IMR-90 (cell line): ENCODE data around the gene GARIN3. TPM values are rescaled to one million over a fixed set of nuclear protein-coding genes. Genes with fewer than 3 reads are reported as not detected.

Experiments
- ATAC-seq: fragments of 200-7000 bp; cut with Tn5 transposase; 2 replicates; pipeline ENCODE4 v1.9.1; 2020; ENCODE audit warnings: low read depth, mild to moderate bottlenecking, moderate library complexity
- BruUV-seq: library from RNA; stranded (reverse); fragments of 400-500 nt; replicated peaks from 2 replicates; lab custom pipeline; 2021; lab: Mats Ljungman, UMichigan
- CTCF ChIA-PET: fragments of 300-600 bp; formaldehyde crosslinking; extraction: SDS; loops from one replicate; lab custom pipeline; 2021; ENCODE audit warnings: antibody characterized with exemption; lab: Yijun Ruan, JAX
- POLR2A ChIA-PET: fragments of 300-600 bp; sonication (Branson Sonifier 250); formaldehyde crosslinking; loops from one replicate; lab custom pipeline; 2022; ENCODE audit warnings: antibody characterized with exemption; ENCODE audit not compliant: unreplicated experiment; lab: Charles Lee
- DNase-seq: peaks from one replicate; pipeline ENCODE4 v3.0.0; 2013
- H2AFZ ChIP-seq: replicated peaks from 2 replicates; pipeline ENCODE3; 2013; ENCODE audit warnings: low read length, mild to moderate bottlenecking; ENCODE audit not compliant: poor library complexity
- H2AK5ac ChIP-seq: 2 replicates; pipeline ENCODE4 v1.6.1; 2013; ENCODE audit warnings: low read depth, low read length, inconsistent platforms
- H2AK9ac ChIP-seq: replicated peaks from 2 replicates; pipeline ENCODE3; 2013; ENCODE audit warnings: mild to moderate bottlenecking, low read depth, low read length, moderate library complexity; ENCODE audit not compliant: poor library complexity
- H2BK120ac ChIP-seq: 2 replicates; pipeline ENCODE4 v1.6.1; 2013; ENCODE audit warnings: low read depth, low read length, inconsistent platforms
- H2BK15ac ChIP-seq: 3 replicates; pipeline ENCODE4 v1.6.1; 2013; ENCODE audit warnings: low read depth, low read length, inconsistent platforms
- H2BK20ac ChIP-seq: 2 replicates; pipeline ENCODE4 v1.6.1; 2013; ENCODE audit warnings: low read depth, mild to moderate bottlenecking, inconsistent platforms, low read length, moderate library complexity
- H2BK5ac ChIP-seq: 2 replicates; pipeline ENCODE4 v1.6.1; 2013; ENCODE audit warnings: mild to moderate bottlenecking, low read depth, low read length, inconsistent platforms; ENCODE audit not compliant: poor library complexity, severe bottlenecking
- H3K14ac ChIP-seq: replicated peaks from 2 replicates; pipeline ENCODE4 v1.6.1; 2013; ENCODE audit warnings: low read depth, low read length, inconsistent platforms
- H3K18ac ChIP-seq: 2 replicates; pipeline ENCODE4 v1.6.1; 2013; ENCODE audit warnings: low read depth, low read length, control low read depth
- H3K23ac ChIP-seq: 2 replicates; pipeline ENCODE4 v1.6.1; 2013; ENCODE audit warnings: low read depth, low read length, inconsistent platforms
- H3K27ac ChIP-seq: 2 replicates; pipeline ENCODE4 v1.5.1; 2013; ENCODE audit warnings: mild to moderate bottlenecking, control low read depth, low read length; ENCODE audit not compliant: insufficient read depth
- H3K27me3 ChIP-seq: 2 replicates; pipeline ENCODE4 v1.6.1; 2013; ENCODE audit warnings: low read length; ENCODE audit not compliant: control insufficient read depth, insufficient read depth
- H3K36me3 ChIP-seq: 2 replicates; pipeline ENCODE4 v1.6.1; 2013; ENCODE audit warnings: low read length, mixed read lengths; ENCODE audit not compliant: control insufficient read depth, insufficient read depth
- H3K4ac ChIP-seq: 2 replicates; pipeline ENCODE4 v1.6.1; 2013; ENCODE audit warnings: low read depth, low read length, inconsistent platforms
- H3K4me1 ChIP-seq: 2 replicates; pipeline ENCODE4 v1.6.1; 2013; ENCODE audit warnings: low read length, mixed read lengths; ENCODE audit not compliant: control insufficient read depth, insufficient read depth
- H3K4me2 ChIP-seq: 2 replicates; pipeline ENCODE4 v1.6.1; 2013; ENCODE audit warnings: low read depth, mild to moderate bottlenecking, control low read depth, low read length, moderate library complexity
- H3K4me3 ChIP-seq: 2 replicates; pipeline ENCODE4 v1.5.1; 2013; ENCODE audit warnings: low read depth, mild to moderate bottlenecking, control low read depth, low read length, moderate library complexity; ENCODE audit not compliant: insufficient read depth
- H3K56ac ChIP-seq: 2 replicates; pipeline ENCODE4 v1.6.1; 2013; ENCODE audit warnings: low read length, inconsistent platforms; ENCODE audit not compliant: insufficient read depth; ENCODE audit errors: extremely low read depth
- H3K79me1 ChIP-seq, 2 experiments: 2 replicates each; pipeline ENCODE4 v1.6.1; 2013; ENCODE audit warnings: low read length in 2 of 2, inconsistent platforms in 1 of 2, low read depth in 1 of 2
- H3K9ac ChIP-seq: 2 replicates; pipeline ENCODE4 v1.6.1; 2013; ENCODE audit warnings: low read depth, low read length, control low read depth
- H3K9me1 ChIP-seq: 2 replicates; pipeline ENCODE4 v1.6.1; 2013; ENCODE audit warnings: low read length, inconsistent platforms; ENCODE audit not compliant: insufficient read depth
- H3K9me3 ChIP-seq: 2 replicates; pipeline ENCODE4 v1.6.1; 2013; ENCODE audit warnings: low read length; ENCODE audit not compliant: control insufficient read depth, insufficient read depth
- H4K20me1 ChIP-seq: 2 replicates; pipeline ENCODE4 v1.6.1; 2013; ENCODE audit warnings: low read length, inconsistent platforms; ENCODE audit not compliant: insufficient read depth
- H4K5ac ChIP-seq: 2 replicates; pipeline ENCODE4 v1.6.1; 2013; ENCODE audit warnings: mild to moderate bottlenecking, low read depth, low read length, control low read depth
- H4K8ac ChIP-seq, 2 experiments: 2 replicates each; pipeline ENCODE4 v1.6.1; 2013; ENCODE audit warnings: low read depth in 2 of 2, low read length in 2 of 2, control low read depth in 1 of 2, inconsistent platforms in 1 of 2
- H4K91ac ChIP-seq: 2 replicates; pipeline ENCODE4 v1.6.1; 2013; ENCODE audit warnings: low read depth, low read length, inconsistent platforms; ENCODE audit not compliant: insufficient read depth
- BHLHE40 ChIP-seq: fragments of 150-350 bp; IDR thresholded peaks from 2 replicates; pipeline ENCODE4 v1.6.1; 2016; ENCODE audit warnings: mild to moderate bottlenecking, low read depth, low read length
- CHD1 ChIP-seq: IDR thresholded peaks from 2 replicates; pipeline ENCODE4 v1.6.1; 2012; ENCODE audit warnings: low read depth, low read length, improper control_type of control experiment
- RCOR1 ChIP-seq: IDR thresholded peaks from 2 replicates; pipeline ENCODE4 v1.6.1; 2012; ENCODE audit warnings: mild to moderate bottlenecking, low read length, improper control_type of control experiment; ENCODE audit not compliant: insufficient replicate concordance
- RFX5 ChIP-seq: IDR thresholded peaks from 2 replicates; pipeline ENCODE4 v1.8.0; 2012; ENCODE audit warnings: low read depth, mild to moderate bottlenecking, low read length, moderate library complexity
- dilution Hi-C: fragments of 300-500 bp; cut with HindIII; formaldehyde crosslinking; loops from one replicate; pipeline ENCODE4 v1.14.3; 2018; ENCODE audit warnings: low sequenced_read_pairs; ENCODE audit not compliant: unreplicated experiment
- in situ Hi-C: fragments of 300-500 bp; cut with MboI; formaldehyde crosslinking; loops from 3 replicates; pipeline ENCODE4 v1.14.3; 2019; ENCODE audit warnings: low sequenced_read_pairs, inconsistent platforms, mixed read lengths
- intact Hi-C: fragments of 100-400 bp; cut with micrococcal nuclease; formaldehyde crosslinking; loops from 2 replicates; pipeline ENCODE4 v1.10.0; 2022
- polyA plus RNA-seq, 3 experiments: library from polyadenylated mRNA; depleted of rRNA; stranded (reverse); fragments of >200 nt; gene quantifications; 2 replicates each; pipeline ENCODE4 v1.2.3, GENCODE V29; 2012; ENCODE audit warnings: low replicate concordance in 1 of 3
- total RNA-seq: library from RNA; depleted of rRNA; stranded (reverse); fragments of >200 nt; gene quantifications from 2 replicates; pipeline ENCODE4 v1.2.3, GENCODE V29; 2012

The GARIN3 gene
- total and polyA plus RNA-seq, 2 of the 4 experiments (the other 2 are of a cell fraction), result not detected

GRCh38 chr5:157121709-157122108 lies 44.4 kb downstream of the GARIN3 start:
- Histone ChIP-seq H3K14ac (no peak overlapping the region), H3K27me3 (no peaks in the 10 kb centered on the region), H3K9ac (no peak overlapping the region), H3K4me2 (no peak overlapping the region), H2BK20ac (no peak overlapping the region), H4K20me1 (no peaks in the 10 kb centered on the region), H3K27ac (no peak overlapping the region), H2BK15ac (no peak overlapping the region), H2BK5ac (no peak overlapping the region), H3K4me3 (no peak overlapping the region), H4K5ac (no peak overlapping the region), H2BK120ac (no peak overlapping the region), H3K4ac (no peak overlapping the region), H3K23ac (no peak overlapping the region), H3K9me3 (peaks cover 5% of the 10 kb centered on the region; the same call in 1 of the 2 replicates), H3K79me1 (no peaks in the 10 kb centered on the region), H3K18ac (no peak overlapping the region), H3K56ac (no peak overlapping the region), H2AK5ac (no peak overlapping the region), H3K9me1 (no peaks in the 10 kb centered on the region), H2AK9ac (no peak overlapping the region), H2AFZ (no peak overlapping the region), H4K91ac (no peak overlapping the region), H3K36me3 (no peaks in the 10 kb centered on the region), H4K8ac (no peak overlapping the region), H3K4me1 (no peaks in the 10 kb centered on the region)
- no peak for ATAC-seq
- dilution Hi-C loops, result no loop called here
- POLR2A ChIA-PET, result no interaction called here
- no peak for DNase-seq
- in situ Hi-C loops, result loop anchor here (10.0 kb wide), 1 partner anchor 1987 kb away; no protein-coding TSS in a partner anchor
- CTCF ChIA-PET, result interaction anchor here (0.6 kb wide), 1 partner anchor 9 kb away, joined by 5 read pairs; no protein-coding TSS in a partner anchor
- intact Hi-C loops, result no loop called here
- TF ChIP-seq CHD1 (no peak), RCOR1 (no peak), RFX5 (no peak), BHLHE40 (no peak)
- no TSS peak for BruUV-seq
